Mucosa of rectum (tissue), 2 donors: Measurements from ENCODE around the gene PKD1L1.

Experiments
- H3K27ac ChIP-seq, 2 donors: one replicate each; pipeline ENCODE4 v1.7.0; 2013; ENCODE audit warnings: inconsistent platforms in 2 of 2, low read depth in 2 of 2, low read length in 2 of 2
- H3K27me3 ChIP-seq, 2 donors: one replicate each; pipeline ENCODE4 v1.7.0; 2013; ENCODE audit warnings: low read length in 2 of 2; ENCODE audit not compliant: control insufficient read depth in 2 of 2, insufficient read depth in 2 of 2
- H3K36me3 ChIP-seq, 2 donors: one replicate each; pipeline ENCODE4 v1.7.0; 2013; ENCODE audit warnings: low read length in 2 of 2; ENCODE audit not compliant: control insufficient read depth in 2 of 2, insufficient read depth in 2 of 2
- H3K4me1 ChIP-seq, 2 donors: one replicate each; pipeline ENCODE4 v1.7.0; 2013; ENCODE audit warnings: low read length in 2 of 2, mild to moderate bottlenecking in 1 of 2; ENCODE audit not compliant: control insufficient read depth in 2 of 2, insufficient read depth in 2 of 2
- H3K4me3 ChIP-seq, 2 donors: one replicate each; pipeline ENCODE4 v1.7.0; 2013; ENCODE audit warnings: low read length in 2 of 2
- H3K9ac ChIP-seq, 2 donors: one replicate each; pipeline ENCODE4 v1.7.0; 2013; ENCODE audit warnings: low read length in 2 of 2, low read depth in 1 of 2, mild to moderate bottlenecking in 1 of 2
- H3K9me3 ChIP-seq, 2 donors: one replicate each; pipeline ENCODE4 v1.7.0; 2013; ENCODE audit warnings: low read length in 2 of 2; ENCODE audit not compliant: control insufficient read depth in 2 of 2
- donor health status: healthy.
- donor health status: Normal muscosa, but diverticular disease.

The PKD1L1 gene

DNA sequence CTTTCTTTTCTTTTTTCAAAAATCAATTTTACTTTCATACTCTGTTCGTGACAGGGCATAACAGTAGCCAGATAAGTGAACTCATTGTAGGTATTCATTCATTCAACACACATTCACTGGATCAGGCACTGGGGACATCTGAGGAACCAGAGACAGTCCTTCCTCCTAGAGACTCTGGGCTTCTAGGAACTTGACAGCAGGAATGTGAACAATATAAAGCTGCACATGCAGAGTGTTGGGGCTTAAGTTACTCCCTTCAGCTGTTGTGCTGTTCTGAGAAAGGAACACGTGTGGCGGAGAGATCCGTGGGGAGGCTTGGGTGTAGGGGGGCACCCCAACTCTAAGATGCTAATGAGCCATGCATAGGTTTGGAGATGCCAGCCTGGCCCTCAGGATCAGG, 120.4 kb downstream of the PKD1L1 start:
- H3K9ac ChIP-seq, result no peak overlapping the region
- H3K9me3 ChIP-seq, result no peaks in the 10 kb centered on the region
- H3K36me3 ChIP-seq, result no peaks in the 10 kb centered on the region
- H3K4me1 ChIP-seq, result peaks cover 0 to 4% of the 10 kb centered on the region in 2 donors
- H3K27me3 ChIP-seq, result no peaks in the 10 kb centered on the region
- H3K27ac ChIP-seq, result no peak overlapping the region
- H3K4me3 ChIP-seq, result no peak overlapping the region

DNA sequence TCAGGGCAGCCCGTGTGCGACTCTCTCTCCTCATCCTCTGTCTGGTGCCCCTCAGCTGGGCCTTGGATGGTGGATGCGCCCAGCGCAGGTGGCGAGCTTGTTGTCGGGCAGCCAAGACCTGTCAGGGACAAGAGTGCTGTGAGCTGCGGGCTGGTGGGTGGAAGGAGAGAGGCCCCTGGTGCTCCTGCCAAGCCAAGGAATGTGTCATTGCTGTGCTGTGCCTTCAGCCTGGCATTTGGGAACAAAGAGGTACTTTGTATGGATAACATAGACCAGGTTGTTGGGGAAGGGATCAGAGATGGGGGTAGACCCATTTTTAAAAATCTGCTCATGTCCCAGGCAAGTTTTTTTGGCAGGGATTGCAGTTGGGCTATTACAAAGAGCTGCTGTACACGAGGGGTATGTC, 120.9 kb downstream of the PKD1L1 start:
- peaks cover 0 to 4% of the 10 kb centered on the region in 2 donors for H3K4me1 ChIP-seq
- no peak overlapping the region for H3K4me3 ChIP-seq
- no peak overlapping the region for H3K27ac ChIP-seq
- no peaks in the 10 kb centered on the region for H3K36me3 ChIP-seq
- no peaks in the 10 kb centered on the region for H3K9me3 ChIP-seq
- H3K27me3 ChIP-seq, result no peaks in the 10 kb centered on the region
- no peak overlapping the region for H3K9ac ChIP-seq

DNA sequence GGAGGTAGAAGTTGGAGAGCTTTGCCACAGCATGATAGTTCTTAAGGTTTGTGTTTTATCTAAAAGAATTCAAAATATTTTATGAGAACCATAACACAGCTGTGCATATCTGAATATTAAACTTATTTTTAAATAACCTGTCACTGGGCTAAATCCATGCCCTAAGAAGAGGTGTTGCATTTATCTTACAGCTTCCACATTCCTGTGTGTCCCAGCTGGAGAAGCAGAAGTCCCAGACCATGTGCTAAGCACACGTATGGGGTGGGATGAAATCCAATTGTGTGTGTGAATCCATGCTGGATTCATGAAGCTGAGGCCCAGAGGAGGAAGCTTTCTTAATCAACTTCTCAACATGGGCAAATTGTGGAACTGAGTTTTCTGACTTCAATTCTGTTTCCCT, 121.5 kb downstream of the PKD1L1 start:
- H3K36me3 ChIP-seq, result no peaks in the 10 kb centered on the region
- no peaks in the 10 kb centered on the region for H3K27me3 ChIP-seq
- H3K9me3 ChIP-seq, result no peaks in the 10 kb centered on the region
- no peak overlapping the region for H3K4me3 ChIP-seq
- H3K27ac ChIP-seq, result no peak overlapping the region
- H3K9ac ChIP-seq, result no peak overlapping the region
- H3K4me1 ChIP-seq, result peaks cover 0 to 4% of the 10 kb centered on the region in 2 donors

DNA sequence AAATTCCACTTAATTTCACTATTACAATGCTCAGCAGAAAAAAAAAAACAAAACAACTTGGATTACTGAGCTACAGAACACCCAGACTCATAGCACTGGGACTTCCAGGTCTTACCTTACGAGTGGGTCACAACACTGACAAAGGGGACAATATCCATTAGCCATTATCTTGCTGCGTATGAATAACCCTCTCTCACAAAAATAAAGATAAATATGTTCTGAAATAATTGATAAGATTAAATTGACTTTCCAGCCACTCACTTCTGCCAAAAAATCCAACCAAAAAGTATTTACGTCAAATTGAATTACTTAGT, 128.7 kb downstream of the PKD1L1 start:
- H3K4me1 ChIP-seq, result no peaks in the 10 kb centered on the region
- H3K9ac ChIP-seq, result no peak overlapping the region
- H3K9me3 ChIP-seq, result no peaks in the 10 kb centered on the region
- H3K27ac ChIP-seq, result no peak overlapping the region
- H3K36me3 ChIP-seq, result no peaks in the 10 kb centered on the region
- no peaks in the 10 kb centered on the region for H3K27me3 ChIP-seq
- no peak overlapping the region for H3K4me3 ChIP-seq

DNA sequence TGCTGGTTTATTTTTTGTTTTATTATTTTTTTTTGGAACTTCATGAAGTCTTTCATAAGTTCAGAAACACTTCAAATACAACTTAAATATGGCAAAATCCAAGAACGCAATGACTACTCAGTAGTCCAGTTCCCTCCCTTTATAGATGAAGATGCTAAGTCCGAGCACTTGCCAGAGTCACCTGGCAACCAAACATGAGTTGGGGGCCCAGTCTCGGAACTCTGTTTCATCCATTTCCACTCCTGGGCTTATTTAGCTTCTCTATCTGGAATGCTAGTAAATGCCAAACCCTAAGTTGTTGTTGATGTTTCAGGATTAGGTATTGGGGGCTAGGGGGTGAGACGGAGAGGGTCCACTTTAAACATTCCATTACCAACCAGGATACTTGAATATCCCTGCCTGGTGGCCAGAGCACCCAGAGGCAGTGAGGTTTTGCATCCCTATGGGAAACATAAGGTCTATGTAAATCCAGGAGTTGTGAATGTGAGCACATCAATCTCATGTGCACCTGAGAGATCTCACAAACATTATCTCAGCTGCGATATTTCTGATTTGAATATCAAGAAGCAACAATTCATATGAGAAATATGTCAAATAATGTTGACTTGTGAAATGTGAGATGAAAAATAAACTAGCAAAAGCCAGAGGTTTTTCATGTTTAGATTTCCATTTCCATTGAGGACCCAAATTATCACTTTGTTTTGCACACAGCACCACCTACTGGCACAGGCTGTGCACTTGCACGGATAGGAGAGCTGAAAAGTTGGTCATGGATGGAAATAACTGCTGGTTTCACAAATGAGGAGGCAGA, 129.3 kb downstream of the PKD1L1 start:
- Histone ChIP-seq H3K27me3 (no peaks in the 10 kb centered on the region), H3K27ac (no peak overlapping the region), H3K4me1 (no peaks in the 10 kb centered on the region), H3K9ac (no peak overlapping the region), H3K36me3 (no peaks in the 10 kb centered on the region), H3K9me3 (no peaks in the 10 kb centered on the region), H3K4me3 (no peak overlapping the region)

DNA sequence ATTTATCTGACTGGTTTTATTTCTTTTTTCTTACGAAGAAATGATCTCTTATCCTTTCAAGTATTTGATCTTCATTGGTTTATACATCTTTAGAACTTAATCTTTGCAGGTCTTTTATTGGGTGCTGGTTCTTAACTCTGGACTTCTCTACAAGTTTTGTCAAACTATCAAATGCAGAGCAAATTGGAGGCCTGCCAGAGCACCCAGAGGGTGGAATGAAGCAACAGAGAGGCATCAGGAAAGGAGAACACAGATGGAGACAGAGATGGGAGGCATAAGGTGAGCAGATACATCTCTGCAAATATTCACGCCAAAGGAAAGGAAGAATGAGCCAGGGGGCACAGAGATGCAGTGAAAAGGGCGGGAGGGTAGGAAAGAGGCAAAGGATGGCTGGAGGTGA, 130.3 kb downstream of the PKD1L1 start:
- Histone ChIP-seq H3K9ac (no peak overlapping the region), H3K27ac (no peak overlapping the region), H3K27me3 (no peaks in the 10 kb centered on the region), H3K36me3 (no peaks in the 10 kb centered on the region), H3K4me1 (no peaks in the 10 kb centered on the region), H3K4me3 (no peak overlapping the region), H3K9me3 (no peaks in the 10 kb centered on the region)

DNA sequence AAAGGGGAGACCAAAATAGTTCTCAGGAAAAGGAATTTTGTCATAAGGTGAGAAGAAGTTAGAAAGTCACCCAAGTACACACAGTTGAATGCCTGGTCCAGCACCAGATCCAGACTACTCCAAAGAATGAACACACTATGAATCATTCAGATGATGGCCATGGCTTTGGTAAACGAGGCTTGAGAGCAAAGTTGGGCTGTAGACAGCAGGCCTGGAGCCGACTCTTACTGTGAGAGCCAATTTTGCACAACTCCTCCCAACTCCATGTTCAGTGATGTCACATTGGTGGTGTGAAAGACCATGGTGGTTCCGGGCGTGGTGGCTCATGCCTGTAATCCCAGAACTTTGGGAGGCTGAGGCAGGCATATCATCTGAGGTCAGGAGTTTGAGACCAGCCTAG, 131.6 kb downstream of the PKD1L1 start:
- Histone ChIP-seq H3K9me3 (no peaks in the 10 kb centered on the region), H3K27ac (no peak overlapping the region), H3K4me1 (no peaks in the 10 kb centered on the region)

DNA sequence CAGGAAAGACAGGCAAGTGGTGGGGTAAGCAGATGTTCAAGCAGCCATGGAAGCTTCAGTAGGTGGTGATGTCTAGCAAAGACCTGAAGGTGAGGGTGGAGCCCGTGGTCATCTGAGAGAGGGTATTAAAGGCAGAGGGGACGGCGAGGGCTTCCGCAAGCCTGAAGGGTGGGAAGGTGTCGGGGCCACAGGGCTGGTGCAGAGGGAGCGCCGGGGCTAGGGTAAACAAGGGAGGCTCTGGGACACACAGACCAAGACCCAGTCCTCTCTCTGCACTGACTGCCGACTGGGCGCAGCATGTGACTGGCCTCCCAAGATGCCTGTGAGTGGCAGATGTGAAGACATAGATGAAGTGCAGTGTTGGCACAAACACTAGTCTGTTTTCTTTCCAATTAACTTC, 132.4 kb downstream of the PKD1L1 start:
- Histone ChIP-seq H3K27ac (no peak overlapping the region), H3K36me3 (no peaks in the 10 kb centered on the region), H3K4me3 (no peak overlapping the region), H3K27me3 (no peaks in the 10 kb centered on the region), H3K9me3 (no peaks in the 10 kb centered on the region), H3K4me1 (no peaks in the 10 kb centered on the region), H3K9ac (no peak overlapping the region)

More for the DNA sequence above, 131.6 kb downstream of the PKD1L1 start:
- no peak overlapping the region for H3K4me3 ChIP-seq
- H3K36me3 ChIP-seq, result no peaks in the 10 kb centered on the region
- H3K27me3 ChIP-seq, result no peaks in the 10 kb centered on the region
- no peak overlapping the region for H3K9ac ChIP-seq

DNA sequence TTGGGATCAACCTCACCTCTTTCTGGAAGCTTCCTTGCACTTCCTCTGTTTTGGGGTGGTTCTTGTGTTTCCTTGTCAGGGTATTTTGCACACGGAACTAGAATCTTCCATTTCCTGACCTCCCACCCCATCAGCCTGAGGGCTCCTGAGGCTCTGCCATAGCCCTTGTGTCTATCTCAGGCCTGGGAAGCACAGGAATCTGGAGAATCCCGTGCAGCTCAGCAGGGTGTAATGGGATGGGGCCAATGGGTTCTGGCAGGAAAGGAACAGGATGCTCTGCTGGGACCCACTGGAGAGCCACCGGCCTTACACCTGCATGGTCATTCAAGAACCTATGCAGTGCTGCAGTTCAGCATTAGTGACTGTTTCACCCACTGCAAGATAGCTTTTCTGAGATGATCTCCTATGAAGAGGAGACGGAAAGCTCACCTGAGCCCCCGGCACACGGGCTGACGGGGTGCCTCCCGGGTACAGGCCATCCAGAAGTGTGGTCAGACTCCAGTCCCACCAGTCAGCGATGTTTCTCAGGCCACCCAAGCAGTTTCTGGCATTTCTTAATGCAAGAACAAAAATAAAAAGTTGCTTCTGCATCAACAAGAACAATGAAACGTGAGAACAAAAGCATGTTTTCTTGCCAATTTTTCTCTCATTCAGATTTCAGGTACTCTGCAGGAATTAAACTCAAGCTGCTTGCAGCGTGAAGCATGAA, 133.2 kb downstream of the PKD1L1 start:
- H3K9me3 ChIP-seq, result no peaks in the 10 kb centered on the region
- H3K36me3 ChIP-seq, result no peaks in the 10 kb centered on the region
- no peaks in the 10 kb centered on the region for H3K27me3 ChIP-seq
- no peak overlapping the region for H3K9ac ChIP-seq
- no peaks in the 10 kb centered on the region for H3K4me1 ChIP-seq
- no peak overlapping the region for H3K4me3 ChIP-seq
- no peak overlapping the region for H3K27ac ChIP-seq

DNA sequence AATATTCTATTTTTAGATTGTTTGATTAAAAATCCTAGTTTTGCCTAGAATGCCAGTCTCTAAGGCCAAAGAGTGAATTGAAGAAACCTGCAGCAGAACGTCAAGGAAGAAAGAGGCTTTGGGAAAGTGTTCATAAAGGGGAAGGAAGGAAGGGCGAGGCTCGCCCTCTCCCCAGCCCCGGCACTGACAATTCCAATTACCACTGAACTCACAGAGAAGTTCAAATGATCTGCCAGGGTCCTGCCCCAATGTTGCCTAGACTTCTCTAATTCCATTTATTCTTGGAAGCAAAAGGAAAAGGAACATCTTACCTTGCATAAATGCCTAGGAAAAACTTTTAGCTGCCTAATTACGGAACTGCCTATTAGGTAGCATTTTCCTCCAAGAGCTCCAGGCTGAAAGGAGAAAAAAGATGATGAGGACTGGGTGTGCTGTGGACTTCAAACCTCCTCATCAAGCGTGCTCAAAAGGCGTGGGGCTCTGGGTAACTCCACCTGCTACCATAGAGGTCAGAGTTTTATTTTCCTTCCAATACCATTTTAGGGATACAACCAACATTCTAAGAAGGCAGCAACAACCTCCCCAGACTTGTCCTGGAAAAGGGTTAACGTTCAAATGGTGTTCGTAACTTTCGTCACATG, 134.5 kb downstream of the PKD1L1 start:
- no peaks in the 10 kb centered on the region for H3K4me1 ChIP-seq

More for the DNA sequence above, 134.5 kb downstream of the PKD1L1 start:
- Histone ChIP-seq H3K9me3 (no peaks in the 10 kb centered on the region), H3K9ac (no peak overlapping the region), H3K27me3 (no peaks in the 10 kb centered on the region), H3K4me3 (no peak overlapping the region), H3K27ac (no peak overlapping the region), H3K36me3 (no peaks in the 10 kb centered on the region)
